HG03175 (cell line): ENCODE measurements around the gene DLEC1.
A peak's percentile ranks its signal among the peaks of the same experiment; 100 is the strongest.
"Not testable (repeated sequence)": the region's sequence is repeated elsewhere in the genome, so short reads cannot be mapped to it uniquely, and the experiment has no call there.

Experiments used
- ATAC-seq: cut with Tn5 transposase; IDR thresholded peaks from one replicate; pipeline ENCODE4 v1.9.1; 2021; ENCODE audit warnings: mild to moderate bottlenecking, moderate library complexity; ENCODE audit not compliant: unreplicated experiment

The DLEC1 gene

DNA sequence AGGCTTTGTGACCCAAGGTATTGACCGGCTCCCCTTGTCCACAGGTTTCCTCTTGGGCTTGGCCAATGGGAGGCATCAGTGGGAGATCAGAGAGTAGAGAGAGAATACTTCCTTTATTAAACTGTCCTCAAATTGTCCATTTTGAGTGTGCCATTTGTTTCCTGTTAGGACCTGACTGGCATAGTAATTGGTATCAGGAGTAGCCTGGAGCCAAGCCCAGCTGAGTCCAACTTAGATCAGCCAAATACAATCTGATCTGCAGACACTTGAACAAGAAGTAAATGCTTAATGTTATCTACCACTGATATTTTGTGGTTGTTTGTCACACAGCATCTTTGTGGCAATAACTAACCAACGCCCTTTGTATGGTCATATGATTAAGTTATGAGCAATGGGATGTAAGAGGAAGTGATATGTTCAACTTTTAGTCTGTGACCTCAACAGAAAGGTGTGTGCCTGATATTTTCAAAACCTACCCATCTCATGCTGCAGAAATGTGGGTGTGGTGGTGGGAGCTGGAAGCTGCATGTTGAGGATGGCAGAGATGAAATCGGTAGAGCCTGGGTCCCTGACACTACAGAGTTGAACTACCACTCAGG, 112.8 kb downstream of the DLEC1 start:
- ATAC-seq = peak; percentile 57

DNA sequence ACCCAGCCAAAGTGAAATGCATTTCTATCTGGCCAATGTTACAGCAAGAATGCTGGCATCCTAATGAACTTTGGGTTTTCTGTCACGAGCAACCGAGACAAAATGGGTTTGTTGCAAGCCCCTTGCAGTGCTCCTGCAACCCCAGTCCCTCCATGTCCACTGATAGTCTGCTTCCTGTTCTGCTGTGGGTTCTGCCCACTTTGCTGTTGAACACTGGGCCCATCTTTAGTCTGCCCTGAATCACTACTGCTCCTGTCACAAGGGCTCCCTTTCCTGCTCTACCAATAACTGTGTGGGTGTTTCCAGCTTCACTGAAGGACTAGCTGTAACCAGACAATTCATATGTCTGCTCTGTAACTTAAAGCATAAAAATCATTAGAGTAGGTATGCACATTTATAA, 113.6 kb downstream of the DLEC1 start:
- no peak for ATAC-seq

DNA sequence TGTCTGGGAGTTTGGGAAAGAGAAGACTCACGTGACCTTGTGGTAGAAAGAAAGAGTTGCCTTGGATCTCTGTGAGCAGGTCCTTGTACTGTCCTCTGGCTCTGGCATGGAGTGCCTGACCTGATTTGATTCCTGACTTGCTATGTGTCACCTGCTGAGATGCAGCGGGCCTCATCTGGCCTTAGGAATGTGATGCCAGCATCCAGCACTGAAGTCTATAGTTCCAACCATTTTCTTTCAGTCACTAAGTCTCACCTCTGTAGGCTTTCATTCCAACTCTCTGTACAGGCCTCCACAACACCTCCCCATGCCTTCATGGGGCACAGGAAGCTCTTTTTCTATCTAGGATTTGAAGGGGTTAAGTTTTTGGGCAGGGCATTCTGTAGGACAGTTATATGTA, 114.2 kb downstream of the DLEC1 start:
- ATAC-seq = no peak

DNA sequence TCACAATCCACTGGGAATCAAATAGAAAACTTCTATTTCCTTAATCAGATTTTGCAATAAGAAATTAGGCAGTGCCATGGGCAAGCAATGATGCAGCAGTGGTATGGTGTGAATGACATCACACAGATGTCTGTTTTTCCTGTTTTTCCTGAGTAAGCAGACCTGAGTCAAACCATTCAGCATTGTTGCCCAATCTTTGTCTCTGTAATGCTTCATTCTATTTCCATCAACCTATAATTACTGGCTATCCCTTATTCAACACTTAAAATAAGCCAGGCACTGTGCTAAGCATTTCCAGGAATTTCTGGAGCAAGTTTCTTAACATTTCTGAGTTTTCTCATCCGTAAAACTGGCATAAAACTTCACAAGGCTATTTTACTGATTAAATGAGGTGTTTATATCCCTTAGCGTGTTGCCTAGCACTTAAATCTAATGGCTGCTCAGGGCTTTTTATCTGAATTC, 115.1 kb downstream of the DLEC1 start:
- no peak for ATAC-seq

DNA sequence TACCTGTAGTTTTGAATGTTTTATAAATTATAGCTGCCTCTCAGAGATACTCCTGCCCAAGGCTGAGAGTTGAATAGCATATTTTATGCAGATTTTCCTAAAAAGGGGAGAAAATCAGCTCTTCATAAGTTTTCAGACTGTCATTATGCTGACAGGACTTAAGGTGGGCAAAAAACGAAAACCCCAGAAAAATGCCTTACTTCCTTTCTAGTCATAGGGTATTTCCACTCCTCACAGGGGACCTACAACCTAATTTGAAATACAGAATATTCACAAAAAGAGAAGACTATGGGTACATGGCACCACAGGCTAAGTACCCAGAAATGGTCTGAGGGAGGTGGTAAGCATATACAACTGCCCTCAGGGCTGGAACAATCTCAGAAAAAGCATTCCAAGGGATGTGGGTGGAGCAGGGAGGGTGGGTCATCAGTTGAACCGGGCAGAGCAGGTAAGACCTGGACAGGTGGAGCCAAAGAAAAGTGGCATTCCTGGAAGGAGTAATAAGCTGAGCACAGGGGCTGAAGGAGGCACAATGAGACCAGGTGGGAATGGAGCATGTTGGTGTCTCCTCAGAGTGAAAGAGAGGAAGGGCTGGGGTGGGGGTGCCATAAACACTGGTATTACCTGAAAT, 115.7 kb downstream of the DLEC1 start:
- ATAC-seq = no peak

DNA sequence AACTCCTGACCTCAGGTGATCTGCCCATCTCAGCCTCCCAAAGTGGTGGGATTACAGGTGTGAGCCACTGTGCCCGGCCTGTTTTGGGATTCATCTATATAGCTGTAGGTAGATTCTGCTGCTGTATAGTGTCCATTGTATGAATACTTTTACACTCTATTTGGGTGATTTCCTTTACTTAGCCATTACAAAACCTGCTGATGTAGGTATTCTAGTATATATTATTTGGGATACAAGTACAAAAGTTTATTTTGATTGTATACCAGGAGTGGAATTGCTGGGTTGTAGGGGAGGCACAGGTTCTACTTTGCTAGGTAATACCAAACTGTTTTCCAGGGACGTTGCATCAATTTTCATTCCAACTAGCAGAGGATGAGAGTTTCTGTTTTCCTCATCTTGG, 116.8 kb downstream of the DLEC1 start:
- ATAC-seq = no peak

DNA sequence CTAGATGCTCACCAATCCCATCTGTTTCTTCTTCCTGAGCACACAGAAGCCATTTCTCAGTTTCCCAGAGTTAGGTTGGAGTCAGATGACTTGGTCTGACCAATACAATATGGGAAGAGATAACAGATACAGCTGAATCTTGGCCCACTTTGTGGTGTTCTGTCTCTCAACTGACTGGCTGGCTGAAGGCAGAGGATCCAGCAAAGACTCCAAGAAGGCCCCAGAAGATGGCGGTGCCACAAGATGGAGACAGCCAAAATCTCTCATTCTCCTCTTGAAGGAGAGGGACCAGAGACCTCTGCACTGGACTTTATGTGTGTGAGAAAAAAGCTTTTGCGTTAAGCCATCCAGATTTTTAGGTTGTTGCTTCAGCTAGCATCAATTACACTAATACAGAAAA, 118.1 kb downstream of the DLEC1 start:
- ATAC-seq = no peak

DNA sequence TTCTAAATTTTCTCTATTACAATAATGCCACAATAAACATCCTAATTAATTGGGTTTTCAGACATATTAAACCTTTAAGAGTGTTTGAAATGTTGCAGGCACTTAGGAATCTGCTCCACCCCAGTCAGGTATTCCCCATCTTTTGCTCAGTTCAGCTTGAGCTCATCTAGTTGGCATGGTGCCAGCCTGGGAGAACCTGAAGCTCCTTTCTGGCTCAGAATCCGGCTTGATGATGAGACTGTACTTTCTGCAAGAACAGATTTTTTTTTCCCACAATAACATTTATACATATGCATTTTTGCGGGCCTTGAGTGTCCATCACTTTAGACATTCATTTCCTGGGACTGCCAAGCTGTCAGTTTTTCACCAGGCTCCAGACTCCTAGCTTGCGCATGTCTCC, 118.6 kb downstream of the DLEC1 start:
- no peak for ATAC-seq

DNA sequence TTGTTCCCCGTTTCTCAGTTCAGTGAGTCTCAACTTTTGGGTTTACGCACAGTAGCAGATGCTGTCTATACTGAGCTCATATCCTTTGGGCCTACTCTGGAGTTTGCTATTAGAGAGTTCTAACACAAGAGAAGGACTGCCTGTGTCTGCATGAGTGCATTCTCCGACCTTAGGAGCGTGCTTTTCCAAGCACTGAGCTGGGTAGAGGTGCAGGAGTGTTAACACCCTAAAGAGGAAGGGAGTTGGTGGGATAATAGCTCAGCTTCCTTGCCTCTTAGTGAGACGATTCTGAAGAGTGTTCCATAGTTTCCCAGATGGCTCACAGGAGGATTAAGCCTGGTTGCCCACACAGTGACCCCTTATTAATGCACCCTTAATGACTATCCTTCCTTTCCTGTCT, 119.5 kb downstream of the DLEC1 start:
- no peak for ATAC-seq

DNA sequence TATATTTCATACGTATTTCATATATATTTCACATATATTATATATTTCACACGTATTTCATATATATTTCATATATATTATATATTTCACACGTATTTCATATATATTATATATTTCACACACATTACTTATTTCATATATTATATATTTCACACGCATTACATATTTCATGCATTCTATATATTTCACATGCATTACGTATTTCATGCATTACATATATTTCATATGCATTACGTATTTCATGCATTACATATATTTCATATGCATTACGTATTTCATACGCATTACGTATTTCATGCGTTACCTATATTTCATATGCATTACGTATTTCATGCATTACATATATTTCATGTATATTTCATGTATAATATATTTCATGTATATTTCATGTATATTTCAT, 121.7 kb downstream of the DLEC1 start:
- ATAC-seq = not testable (repeated sequence)

DNA sequence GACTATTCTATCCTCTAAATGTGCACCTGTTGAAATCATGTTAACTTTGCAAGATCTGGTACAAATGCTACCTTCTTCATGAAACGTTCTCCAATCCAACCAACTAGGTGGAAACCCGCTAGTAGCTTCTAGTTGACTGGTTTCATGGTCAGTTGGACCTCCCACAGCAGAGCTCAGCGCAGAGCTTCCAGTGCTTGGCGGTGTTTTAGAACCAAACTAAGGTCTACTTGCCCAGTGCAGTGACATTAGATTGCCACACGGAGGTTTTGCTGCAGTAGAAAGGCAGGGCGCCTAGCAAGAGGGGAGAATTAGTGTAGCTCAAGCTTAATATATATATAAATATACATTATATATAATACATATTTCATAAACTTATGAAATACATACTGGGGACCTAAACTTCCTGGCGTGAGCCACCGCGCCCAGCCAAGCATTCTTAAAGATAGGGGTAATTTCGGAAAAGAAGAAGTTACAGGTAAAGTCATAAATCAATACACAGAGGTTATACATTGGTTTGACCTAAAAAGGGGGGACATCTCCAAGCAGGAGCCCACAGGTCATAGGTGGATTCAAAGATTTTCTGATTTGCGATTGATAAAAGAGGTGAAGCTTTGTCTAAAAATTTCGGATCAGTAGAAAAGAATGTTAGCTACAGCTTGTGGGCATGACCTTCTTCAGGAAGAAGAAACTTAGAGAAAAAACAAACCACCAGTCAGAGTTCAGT, 124.3 kb downstream of the DLEC1 start:
- ATAC-seq = no peak

DNA sequence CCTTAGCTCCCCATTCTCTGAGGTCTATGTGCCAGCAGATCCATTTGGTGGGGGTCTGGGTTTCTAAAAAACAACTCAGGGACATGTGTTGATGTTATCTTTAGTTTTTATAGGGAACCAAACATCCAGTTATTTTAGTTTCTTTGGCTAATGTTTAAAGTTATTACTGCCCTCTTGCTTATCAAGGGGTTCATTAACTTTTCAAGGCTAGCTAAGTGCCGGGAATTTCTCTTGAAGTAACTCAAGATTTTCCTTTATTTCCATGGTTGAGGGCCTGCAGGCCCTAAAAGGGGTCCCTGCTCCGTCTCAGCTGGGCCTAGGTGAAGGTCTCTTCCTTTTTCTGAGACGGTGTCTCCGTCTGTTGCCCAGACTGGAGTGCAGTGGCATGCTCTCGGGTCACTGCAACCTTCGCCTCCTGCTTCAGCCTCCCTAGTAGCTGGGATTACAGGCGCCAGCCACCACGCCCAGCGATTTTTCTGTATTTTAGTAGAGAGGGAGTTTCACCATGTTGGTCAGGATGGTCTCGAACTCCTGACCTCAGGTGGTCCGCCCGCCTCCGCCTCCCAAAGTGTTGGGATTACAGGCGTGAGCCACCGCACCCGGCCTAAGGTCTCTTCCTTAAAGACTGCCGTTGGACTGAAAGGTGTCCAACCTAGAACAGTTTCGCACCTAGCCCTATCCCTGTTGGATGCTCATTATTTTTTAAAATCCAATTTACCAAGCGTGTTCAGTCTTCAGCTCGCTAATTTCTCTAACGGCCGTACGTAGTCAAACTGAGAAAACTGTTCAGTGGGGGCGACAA, 125.0 kb downstream of the DLEC1 start:
- ATAC-seq = no peak

DNA sequence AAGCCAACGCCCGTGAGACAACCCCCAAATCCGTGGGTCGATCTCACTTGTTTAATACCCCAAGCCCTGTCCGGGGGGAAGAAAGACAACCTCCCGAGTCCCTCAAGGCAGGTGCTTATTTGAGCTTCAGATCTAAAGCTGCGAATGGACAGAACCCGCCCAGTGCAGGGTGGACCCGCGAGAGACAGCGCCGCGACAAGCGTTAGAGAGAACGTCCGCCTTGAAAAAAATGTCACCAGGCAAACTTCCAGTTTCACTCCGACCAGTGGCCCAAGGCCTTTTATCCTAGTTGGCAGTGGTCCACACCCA, 125.6 kb downstream of the DLEC1 start:
- ATAC-seq = peak; percentile 26

DNA sequence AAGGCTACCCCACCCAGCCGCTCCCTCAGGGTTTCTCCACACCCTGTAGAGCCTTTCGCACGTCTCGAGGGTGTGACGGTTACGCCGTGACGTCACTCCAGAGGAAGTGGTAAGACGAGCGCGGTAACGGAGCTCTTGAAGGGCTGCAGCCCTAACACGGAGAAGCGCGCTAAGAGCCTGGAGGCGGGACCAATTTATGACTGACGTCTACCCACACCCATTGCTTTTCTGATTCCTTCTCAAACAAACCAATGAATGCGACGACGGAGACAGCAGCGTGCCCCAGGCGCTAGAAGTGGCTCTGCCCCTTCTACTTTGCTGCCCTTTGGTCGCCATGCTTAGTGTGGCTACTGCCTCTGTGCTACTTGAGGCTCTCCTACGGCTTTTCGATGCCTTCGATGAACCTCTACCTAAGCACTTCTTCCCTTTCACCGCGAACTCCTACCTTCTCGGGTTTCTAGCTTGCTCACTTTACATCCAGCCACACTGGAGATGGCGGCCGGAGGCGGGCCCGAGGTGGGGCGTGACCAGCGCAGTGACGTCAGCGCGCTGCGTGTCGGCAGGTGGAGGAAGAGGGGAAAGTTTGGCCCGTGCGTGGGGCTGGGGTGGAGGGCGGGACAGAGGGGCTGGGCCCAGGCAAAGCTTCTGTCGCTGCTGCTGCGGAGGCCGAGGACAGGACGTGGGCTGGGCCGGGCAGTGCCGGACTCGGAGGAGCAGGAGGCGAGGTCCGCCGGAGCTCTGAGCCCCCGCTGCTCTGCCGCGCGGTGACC, 126.1 kb downstream of the DLEC1 start, which contains the start of gene OXSR1:
OXSR1 (plus strand) TSS at position 586 of the 770 bp plus-strand sequence. CDS start 340 bp downstream, outside the sequence.
- peak; percentile 91 for ATAC-seq

DNA sequence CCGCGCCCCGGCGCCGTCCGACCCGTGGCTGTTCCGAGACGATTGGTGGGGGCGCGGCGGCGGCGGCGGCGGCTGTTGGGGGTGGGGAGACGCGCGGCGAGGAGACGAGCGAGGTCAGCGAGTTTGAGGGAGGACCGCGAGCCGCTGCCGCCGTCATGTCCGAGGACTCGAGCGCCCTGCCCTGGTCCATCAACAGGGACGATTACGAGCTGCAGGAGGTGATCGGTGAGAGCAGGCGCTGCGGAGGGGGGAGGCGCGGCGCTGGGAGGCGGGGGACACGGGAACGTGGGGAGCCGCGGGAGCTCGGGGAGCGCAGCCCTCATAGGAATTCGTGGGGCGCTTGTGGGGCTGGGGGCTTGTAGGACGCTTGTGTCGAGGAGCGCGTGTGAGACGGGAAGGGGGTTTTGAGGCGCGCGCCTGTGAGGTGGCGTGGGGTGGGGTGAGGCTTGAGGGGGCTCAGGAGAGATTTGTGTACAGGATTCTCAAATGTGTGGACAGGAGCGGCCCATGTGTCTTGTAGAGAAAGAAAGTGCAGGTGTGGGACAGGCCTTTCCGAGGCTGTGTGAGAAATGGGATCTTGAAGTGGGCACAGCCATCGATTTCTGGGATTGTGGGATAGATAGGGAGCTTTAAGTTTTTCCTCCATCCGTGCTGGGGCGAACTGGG, 126.8 kb downstream of the DLEC1 start:
- ATAC-seq = peak; percentile 0

DNA sequence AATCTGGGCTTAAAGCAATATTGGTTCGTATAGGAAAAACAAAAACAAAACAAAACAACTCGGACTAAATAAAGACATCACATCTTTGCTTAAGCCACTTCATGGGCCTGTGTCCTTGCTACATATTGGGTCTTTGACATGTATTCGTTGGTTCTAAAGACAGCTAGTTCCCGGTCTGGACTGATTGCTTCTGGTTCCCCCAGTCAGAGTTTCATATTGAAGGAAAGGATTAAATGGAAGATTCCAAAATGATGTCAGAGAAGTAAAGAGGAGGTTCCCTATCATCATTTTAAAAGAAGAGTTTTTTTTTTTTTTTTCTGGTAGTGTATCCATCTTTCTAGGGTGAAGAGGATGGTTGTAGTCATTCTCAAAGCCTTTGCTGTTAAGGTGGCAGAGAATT, 128.6 kb downstream of the DLEC1 start:
- ATAC-seq = no peak

DNA sequence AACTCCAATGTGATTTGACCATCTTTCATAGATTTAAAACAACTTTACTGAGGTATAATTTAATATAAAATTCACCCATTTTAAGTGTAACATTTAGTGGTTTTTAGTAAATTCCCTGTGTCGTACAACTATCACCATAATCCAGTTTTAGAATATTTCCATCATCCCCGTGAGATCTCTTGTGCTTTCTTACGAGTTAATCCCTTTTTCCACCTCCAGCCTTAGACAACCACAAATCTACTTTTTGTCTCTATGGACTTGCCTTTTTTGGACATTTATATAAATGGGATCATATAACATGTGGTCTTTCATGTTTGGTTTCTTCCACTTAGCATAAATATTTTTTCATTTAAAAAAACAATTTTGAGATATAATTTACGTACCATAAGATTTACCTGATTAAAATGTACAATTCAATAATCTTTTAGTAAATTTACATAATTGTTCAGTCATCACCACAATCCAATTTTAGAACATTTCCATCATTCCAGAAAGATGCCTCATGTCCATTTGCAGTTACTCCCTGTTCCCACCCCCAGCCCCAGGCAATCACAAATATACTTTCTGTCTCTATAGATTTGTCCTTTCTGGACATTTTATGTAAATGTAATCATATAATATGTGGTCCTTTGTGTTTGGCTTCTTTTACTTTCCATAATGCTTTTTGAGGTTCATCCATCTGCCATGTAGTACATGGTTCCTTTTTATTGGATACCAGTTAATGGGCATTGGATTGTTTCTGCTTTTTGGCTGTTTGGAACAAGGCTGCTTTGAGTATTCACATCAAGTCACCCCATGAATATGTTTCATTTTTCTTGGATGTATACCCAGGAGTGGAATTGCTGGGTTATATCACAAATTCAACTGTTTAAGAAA, 129.4 kb downstream of the DLEC1 start:
- ATAC-seq = no peak

DNA sequence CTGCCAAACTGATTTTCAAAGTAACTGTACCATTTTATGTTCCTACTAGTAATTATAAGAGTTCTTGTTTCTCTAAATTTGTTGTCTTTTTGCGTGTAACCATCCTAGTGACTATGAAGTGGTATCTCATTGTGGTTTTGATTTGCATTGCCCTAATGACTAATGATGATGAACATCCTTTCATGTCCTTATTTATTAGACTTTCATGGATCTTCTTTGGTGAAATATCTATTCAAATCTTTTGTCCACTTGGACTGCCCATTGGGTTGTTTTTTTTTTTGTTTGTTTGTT, 130.0 kb downstream of the DLEC1 start:
- no peak for ATAC-seq

DNA sequence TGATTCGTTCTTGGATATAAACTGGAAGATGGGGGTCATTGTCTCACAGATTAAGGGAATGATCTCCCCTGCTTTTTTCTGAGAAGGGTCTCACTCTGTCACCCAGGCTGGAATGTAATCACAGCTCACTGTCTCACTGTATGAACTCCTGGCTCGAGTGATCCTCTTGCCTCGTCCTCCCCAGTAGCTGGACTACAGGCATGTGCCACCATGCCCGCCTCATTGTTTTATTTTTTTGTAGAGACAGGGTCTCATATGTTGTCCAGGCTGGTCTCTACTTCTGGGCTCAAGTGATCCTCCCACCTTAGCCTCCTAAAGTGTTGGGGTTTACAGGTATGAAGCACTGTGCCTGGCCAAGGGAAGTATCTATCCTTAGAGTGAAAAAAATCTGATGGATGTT, 131.7 kb downstream of the DLEC1 start:
- ATAC-seq = no peak

DNA sequence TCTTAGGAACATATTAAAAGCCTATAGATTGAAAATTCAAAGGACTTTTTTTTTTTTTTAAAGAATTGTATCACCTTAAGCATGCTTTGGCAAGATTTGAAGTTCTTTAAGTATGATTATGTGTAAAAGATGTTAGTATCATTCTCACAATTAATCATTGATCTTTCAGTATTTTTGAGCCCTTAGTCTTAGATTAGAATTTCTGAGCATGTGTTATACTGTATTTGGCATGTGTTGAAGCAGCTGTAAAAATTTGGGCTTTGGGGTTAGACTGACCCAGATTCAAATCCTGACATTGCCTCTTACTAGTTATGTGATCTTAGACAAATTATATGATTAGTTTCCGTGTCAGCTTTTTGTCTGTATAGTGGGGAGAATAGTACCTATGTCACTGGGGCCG, 132.6 kb downstream of the DLEC1 start:
- no peak for ATAC-seq
